Muscle of leg (tissue), 11 donors: Measurements from ENCODE around the gene TUBGCP5. TPM values are rescaled to one million over a fixed set of nuclear protein-coding genes. Genes with fewer than 3 reads are reported as not detected.
A peak's percentile ranks its signal among the peaks of the same experiment; 100 is the strongest.
"Not testable (repeated sequence)": the region's sequence is repeated elsewhere in the genome, so short reads cannot be mapped to it uniquely, and the experiment has no call there.

Source experiments
- DNase-seq: peaks from one replicate; pipeline ENCODE4 v3.0.0; 2013
- H3K27ac ChIP-seq: one replicate; pipeline ENCODE4 v1.5.1; 2013; ENCODE audit warnings: mild to moderate bottlenecking, low read length, control low read depth
- H3K27me3 ChIP-seq: one replicate; pipeline ENCODE4 v1.6.1; 2013; ENCODE audit warnings: low read length; ENCODE audit not compliant: control insufficient read depth, insufficient read depth
- H3K36me3 ChIP-seq: one replicate; pipeline ENCODE4 v1.6.1; 2013; ENCODE audit warnings: low read length; ENCODE audit not compliant: control insufficient read depth, insufficient read depth
- H3K4me1 ChIP-seq: one replicate; pipeline ENCODE4 v1.6.1; 2013; ENCODE audit warnings: low read length; ENCODE audit not compliant: control insufficient read depth, insufficient read depth
- H3K4me3 ChIP-seq: one replicate; pipeline ENCODE4 v1.5.1; 2013; ENCODE audit warnings: low read length, control low read depth
- H3K9me3 ChIP-seq: replicated peaks from 2 replicates; pipeline ENCODE4 v1.6.1; 2013; ENCODE audit warnings: low read depth, low read length; ENCODE audit not compliant: control insufficient read depth
- WGBS: methylation state at CpG from one replicate; pipeline ENCODE4 v1.1.5; 2013; ENCODE audit warnings: missing lambda C conversion rate; ENCODE audit not compliant: insufficient coverage; 5-methylcytosine and 5-hydroxymethylcytosine counted together
- polyA plus RNA-seq, 8 donors: library from polyadenylated mRNA; unstranded; fragments of 120-200 nt; gene quantifications; one replicate each; pipeline versions ENCODE4 v1.2.1 to v1.2.3, GENCODE V29; 2013; ENCODE audit warnings: inconsistent platforms in 1 of 8, low replicate concordance in 1 of 8; ENCODE audit not compliant: insufficient read length in 8 of 8, insufficient read depth in 1 of 8
- total RNA-seq: library from RNA; stranded (reverse); fragments of 120-200 nt; gene quantifications from one replicate; pipeline ENCODE4 v1.2.4, GENCODE V29; 2013

Gene TUBGCP5
- total and polyA plus RNA-seq, 9 donors = 11.2 to 21.5 (median 13.4) TPM

DNA sequence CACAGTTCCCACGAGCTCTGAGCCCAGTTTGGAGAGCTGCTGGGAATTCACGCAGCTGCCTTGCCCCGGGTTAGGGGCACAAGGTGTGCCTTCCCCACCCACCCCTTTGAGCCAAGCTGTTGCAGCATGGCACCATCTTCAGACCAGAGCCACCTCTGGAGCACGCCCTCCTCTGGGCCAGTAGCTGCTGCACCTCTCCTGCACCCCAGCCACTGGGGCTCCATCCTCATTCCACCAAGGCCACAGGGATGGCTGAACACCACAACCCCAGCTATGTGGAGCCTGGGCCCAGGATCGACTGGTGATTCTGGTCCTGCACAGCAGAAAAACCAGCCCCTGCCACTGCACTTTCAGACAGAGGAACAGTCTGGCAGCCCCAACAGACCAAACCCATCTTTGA, 25.7 kb downstream of the TUBGCP5 start:
- Histone ChIP-seq H3K36me3 (peaks cover 44% of the 10 kb centered on the region), H3K4me1 (no peaks in the 10 kb centered on the region), H3K27ac (no peak overlapping the region), H3K4me3 (no peak overlapping the region), H3K27me3 (no peaks in the 10 kb centered on the region), H3K9me3 (no peaks in the 10 kb centered on the region)
- WGBS = 80% methylated on average over 4 of the region's 5 CpGs
- DNase-seq = no peak

DNA sequence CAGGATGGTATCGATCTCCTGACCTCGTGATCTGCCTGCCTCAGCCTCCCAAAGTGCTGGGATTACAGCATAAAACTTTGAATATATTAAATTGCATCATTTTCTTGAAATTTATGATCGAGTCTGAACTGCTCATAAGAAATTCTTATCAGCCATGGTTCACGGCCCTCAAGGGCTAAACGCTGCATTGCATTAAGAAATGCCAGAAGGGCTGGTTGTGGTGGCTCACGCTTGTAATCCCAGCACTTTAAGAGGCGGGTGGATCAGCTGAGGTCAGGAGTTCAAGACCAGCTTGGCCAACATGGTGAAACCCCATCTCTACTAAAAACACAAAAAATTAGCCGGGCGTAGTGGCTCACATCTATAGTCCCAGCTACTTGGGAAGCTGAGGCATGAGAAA, 26.8 kb downstream of the TUBGCP5 start:
- not testable (repeated sequence) for H3K27me3 ChIP-seq, H3K4me3 ChIP-seq, H3K4me1 ChIP-seq, H3K9me3 ChIP-seq, DNase-seq, H3K27ac ChIP-seq
- peaks cover 49% of the 10 kb centered on the region for H3K36me3 ChIP-seq
- WGBS = no CpG with 5 or more reads among the region's 9 CpGs

DNA sequence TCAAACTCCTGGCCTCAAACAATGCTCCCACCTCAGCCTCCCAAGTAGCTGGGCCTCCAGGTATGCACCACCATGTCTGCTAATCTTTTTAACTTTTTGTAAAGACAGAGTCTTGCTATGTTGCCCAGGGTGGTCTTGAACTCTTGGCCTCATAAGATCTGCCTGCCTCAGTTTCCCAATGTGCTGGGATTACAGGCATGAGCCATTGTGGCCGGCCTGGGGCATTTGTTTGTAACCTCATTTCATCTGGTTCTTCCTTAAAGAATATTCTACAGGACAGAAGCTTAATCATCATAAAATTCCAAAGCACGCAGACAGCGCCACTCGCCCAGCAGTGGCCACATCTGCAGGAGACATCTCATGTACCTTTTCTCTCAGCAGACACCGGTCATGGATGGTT, 35.6 kb downstream of the TUBGCP5 start:
- Histone ChIP-seq H3K4me3 (no peak overlapping the region), H3K27ac (no peak overlapping the region), H3K27me3 (no peaks in the 10 kb centered on the region), H3K9me3 (no peaks in the 10 kb centered on the region), H3K4me1 (no peaks in the 10 kb centered on the region), H3K36me3 (peaks cover 49% of the 10 kb centered on the region)
- no peak for DNase-seq
- 100% methylated on average over 1 of the region's 5 CpGs for WGBS

DNA sequence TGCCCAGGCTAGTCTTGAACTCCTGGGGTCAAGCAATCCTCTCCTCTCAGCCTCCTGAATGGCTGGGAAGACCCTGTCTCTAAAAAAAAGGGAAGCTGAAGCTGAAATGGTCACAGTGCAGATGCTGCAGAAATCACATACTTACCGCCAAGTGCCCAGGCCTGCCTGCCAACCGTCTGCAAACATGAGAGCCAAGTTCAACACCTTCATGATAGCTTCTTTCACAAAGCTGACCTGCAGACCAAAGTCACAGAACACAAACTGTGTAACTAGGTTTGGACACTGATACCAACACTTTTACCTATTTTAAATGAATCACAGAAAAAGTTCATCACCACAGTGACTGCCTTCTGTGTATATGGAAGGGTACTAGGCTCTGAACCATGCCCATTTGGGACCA, 36.4 kb downstream of the TUBGCP5 start:
- Histone ChIP-seq H3K4me1 (no peaks in the 10 kb centered on the region), H3K9me3 (no peaks in the 10 kb centered on the region), H3K36me3 (peaks cover 47% of the 10 kb centered on the region), H3K4me3 (no peak overlapping the region), H3K27me3 (no peaks in the 10 kb centered on the region), H3K27ac (no peak overlapping the region)
- no peak for DNase-seq
- 94% methylated on average over 2 of the region's 2 CpGs for WGBS

DNA sequence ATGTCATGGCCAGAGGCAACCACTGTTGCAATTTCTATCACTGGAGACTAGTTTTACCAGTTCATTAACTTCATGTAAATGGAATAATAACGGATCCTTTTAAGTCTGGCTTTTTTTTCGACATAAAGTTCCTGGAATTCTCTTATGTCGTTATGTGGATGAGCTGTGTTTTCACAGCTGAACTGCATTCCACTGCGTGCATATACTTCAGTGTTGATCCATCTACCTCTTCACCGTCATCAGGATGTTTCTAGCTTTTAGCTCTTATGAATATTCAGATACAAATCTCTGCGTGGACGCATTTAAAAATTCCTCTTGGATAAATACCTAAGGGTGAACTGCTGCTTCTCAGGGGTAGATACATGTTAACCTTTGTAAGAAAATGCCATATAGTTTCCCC, 43.6 kb downstream of the TUBGCP5 start:
- Histone ChIP-seq H3K4me3 (no peak overlapping the region), H3K27me3 (no peaks in the 10 kb centered on the region), H3K9me3 (no peaks in the 10 kb centered on the region), H3K4me1 (no peaks in the 10 kb centered on the region), H3K36me3 (peaks cover 21% of the 10 kb centered on the region), H3K27ac (no peak overlapping the region)
- WGBS = 80% methylated on average over 1 of the region's 7 CpGs
- DNase-seq = no peak

DNA sequence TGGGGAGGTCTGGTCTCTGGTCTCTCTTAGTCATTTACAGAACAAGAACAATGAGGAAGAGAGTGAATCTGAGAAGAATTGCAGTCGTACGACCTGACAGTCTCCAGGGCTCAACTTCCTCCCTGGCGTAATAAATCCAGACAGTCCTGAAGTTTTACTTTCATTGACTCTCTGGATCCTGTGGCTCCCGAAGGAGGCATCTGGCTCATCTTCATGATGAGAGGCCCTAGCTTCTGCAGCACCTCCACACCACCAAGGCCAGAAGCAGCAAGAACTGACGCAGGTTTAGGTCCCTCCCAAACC, 47.4 kb downstream of the TUBGCP5 start:
- no peak overlapping the region for H3K4me3 ChIP-seq
- WGBS = 45% methylated on average over 2 of the region's 5 CpGs
- H3K36me3 ChIP-seq = peaks cover 14% of the 10 kb centered on the region
- no peaks in the 10 kb centered on the region for H3K9me3 ChIP-seq
- no peak for DNase-seq
- no peaks in the 10 kb centered on the region for H3K4me1 ChIP-seq
- H3K27me3 ChIP-seq = no peaks in the 10 kb centered on the region
- H3K27ac ChIP-seq = no peak overlapping the region

DNA sequence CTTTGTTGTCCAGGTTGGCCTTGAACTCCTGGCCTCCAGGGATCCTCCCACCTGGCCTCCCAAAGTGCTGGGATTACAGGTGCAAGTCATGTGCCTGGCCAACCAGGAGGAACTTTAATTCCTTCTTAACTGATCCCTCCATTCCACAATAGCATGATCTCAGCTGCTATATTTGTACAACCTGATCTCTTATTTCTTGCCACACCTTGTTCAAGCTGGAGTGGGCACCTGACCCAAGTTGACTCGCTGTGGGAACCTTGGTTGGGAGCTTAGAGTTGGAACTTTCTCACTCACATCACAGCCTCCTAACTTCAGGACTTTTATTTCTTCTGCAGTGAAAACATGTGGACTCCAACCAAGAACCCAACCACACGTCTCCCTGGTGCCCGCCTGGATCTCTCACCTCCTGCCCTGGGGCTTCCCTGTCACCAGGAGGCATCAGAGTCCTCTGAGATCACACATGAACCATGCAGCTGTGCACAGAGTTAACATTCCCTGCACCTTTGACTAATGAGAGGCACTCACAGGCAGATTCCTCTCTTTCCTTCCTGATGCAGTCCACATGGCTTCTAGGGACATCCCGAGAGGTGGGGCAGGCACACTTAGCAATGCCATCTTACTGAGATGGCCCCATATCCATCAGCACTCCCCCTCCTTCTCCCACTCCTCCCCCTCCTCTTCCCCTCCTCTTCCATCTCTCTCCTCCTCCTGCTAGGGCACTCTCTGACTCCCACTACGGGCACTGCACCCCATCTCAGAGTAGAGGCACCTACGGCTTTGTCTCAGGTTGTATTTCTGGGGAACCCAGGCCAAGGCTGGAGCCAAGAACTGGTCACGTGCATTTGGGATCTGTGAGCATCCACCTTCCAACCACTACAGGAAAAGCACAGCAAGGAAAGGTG, 49.5 kb downstream of the TUBGCP5 start:
- H3K36me3 ChIP-seq = peaks cover 7% of the 10 kb centered on the region
- H3K4me1 ChIP-seq = no peaks in the 10 kb centered on the region
- H3K9me3 ChIP-seq = no peaks in the 10 kb centered on the region
- H3K27me3 ChIP-seq = no peaks in the 10 kb centered on the region
- H3K27ac ChIP-seq = no peak overlapping the region
- no peak overlapping the region for H3K4me3 ChIP-seq
- WGBS = 61% methylated on average over 4 of the region's 7 CpGs
- no peak for DNase-seq

DNA sequence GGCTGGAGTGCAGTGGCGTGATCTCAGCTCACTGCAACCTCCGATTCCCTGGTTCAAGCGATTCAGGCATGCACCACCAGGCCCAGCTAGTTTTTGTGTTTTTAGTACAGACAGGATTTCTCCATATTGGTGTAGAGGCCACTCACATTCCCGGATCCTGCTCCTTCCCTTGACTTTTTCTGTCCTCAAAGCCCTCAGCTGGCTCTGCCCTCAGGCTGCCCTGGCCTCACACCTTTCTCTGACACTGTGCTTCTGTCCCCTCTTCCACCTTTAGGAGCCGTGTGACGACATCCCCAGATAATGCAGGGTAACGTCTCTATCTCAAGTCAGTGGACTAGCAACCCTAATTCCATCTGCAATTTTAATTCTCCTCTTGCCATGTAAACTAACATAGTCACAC, 50.6 kb downstream of the TUBGCP5 start:
- H3K36me3 ChIP-seq = peaks cover 3% of the 10 kb centered on the region
- 77% methylated on average over 5 of the region's 7 CpGs for WGBS
- no peaks in the 10 kb centered on the region for H3K4me1 ChIP-seq
- H3K27ac ChIP-seq = no peak overlapping the region
- DNase-seq = no peak
- H3K4me3 ChIP-seq = no peak overlapping the region
- H3K9me3 ChIP-seq = no peaks in the 10 kb centered on the region
- no peaks in the 10 kb centered on the region for H3K27me3 ChIP-seq

DNA sequence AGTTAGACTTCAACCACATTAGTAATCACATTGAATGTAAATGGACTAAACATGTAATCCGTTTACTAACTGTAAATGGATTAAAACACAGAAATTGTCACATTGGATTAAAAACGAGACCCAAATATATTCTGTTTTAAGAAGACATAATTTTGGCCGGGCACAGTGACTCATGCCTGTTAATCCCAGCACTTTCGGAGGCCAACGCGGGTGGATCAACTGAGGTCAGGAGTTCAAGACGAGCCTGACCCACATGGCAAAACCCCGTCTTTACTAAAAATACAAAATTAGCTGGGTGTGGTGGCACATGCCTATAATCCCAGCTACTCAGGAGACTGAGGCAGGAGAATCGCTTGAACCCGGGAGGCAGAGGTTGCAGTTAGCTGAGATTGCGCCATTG, 57.4 kb downstream of the TUBGCP5 start:
- H3K9me3 ChIP-seq, DNase-seq, H3K36me3 ChIP-seq, H3K27me3 ChIP-seq, H3K27ac ChIP-seq, H3K4me3 ChIP-seq, H3K4me1 ChIP-seq: not testable (repeated sequence)
- 83% methylated on average over 5 of the region's 11 CpGs for WGBS

DNA sequence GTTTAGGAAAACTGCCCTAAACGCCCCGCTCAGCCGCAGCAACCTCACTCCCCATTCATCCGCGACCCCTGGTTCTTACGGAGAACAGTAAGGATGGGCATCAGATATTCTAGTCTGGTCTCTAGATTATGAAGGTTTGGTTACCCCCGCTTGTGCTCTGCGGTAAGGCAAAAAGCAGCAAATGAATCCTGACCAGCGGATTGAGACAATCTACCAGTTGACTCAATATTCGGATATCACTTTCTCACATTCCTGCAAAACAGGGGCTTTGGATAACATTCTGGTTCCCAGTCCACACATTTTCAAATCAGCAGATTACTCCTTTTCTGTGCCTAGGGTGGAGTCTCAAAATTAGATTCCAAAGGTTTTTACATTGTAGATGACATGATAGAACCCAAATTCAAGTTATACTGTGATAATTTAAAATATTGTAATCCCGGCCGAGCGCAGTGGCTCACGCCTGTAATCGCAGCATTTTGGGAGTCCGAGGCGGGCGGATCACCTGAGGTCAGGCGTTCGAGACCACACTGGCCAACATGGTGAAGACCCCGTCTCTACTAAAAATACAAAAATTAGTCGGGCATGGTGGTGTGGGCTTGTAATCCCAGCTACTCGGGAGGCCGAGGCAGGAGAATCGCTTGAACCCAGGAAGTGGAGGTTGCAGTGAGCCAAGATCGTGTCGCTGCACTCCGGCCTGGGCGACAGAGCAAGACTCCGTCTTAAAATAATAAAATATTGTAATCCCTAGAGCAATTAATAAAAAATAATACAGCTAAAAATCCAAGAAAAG, 58.1 kb downstream of the TUBGCP5 start:
- DNase-seq = no peak
- WGBS = 63% methylated on average over 10 of the region's 30 CpGs
- H3K36me3 ChIP-seq = no peaks in the 10 kb centered on the region
- H3K4me1 ChIP-seq = peaks cover 6% of the 10 kb centered on the region
- no peaks in the 10 kb centered on the region for H3K9me3 ChIP-seq
- H3K27me3 ChIP-seq = peaks cover 2% of the 10 kb centered on the region
- H3K27ac ChIP-seq = peak overlapping the region; percentile 13
- peak overlapping the region; percentile 81 for H3K4me3 ChIP-seq
